Keratinocyte (primary cell): ENCODE results near the gene MRPS15. TPM values are rescaled to one million over a fixed set of nuclear protein-coding genes. Genes with fewer than 3 reads are reported as not detected.

Experiments used
- DNase-seq: peaks from one replicate; pipeline ENCODE4 v3.0.0-alpha.2; 2011; ENCODE audit warnings: low read depth, missing footprints, low spot score
- FAIRE-seq: peaks from 2 replicates; lab custom pipeline; 2011; peaks lifted over from hg19 to GRCh38; lab: Jason Lieb, UNC
- H2AFZ ChIP-seq: 2 replicates; pipeline ENCODE4 v1.6.0; 2012; ENCODE audit warnings: low read length, control low read depth, inconsistent platforms; ENCODE audit not compliant: control insufficient read depth
- H3K27ac ChIP-seq: 2 replicates; pipeline ENCODE4 v1.5.1; 2011; ENCODE audit warnings: low read length; ENCODE audit not compliant: control insufficient read depth, insufficient read depth
- H3K27me3 ChIP-seq: 3 replicates; pipeline ENCODE4 v1.6.0; 2011; ENCODE audit warnings: low read length; ENCODE audit not compliant: control insufficient read depth, insufficient read depth; ENCODE audit errors: extremely low read depth
- H3K36me3 ChIP-seq, 2 experiments: 2 replicates in 1 of 2; 3 replicates in 1 of 2; pipeline ENCODE4 v1.5.1; 2011; ENCODE audit warnings: low read length in 2 of 2, mild to moderate bottlenecking in 1 of 2; ENCODE audit not compliant: control insufficient read depth in 2 of 2, insufficient read depth in 2 of 2; ENCODE audit errors: extremely low read depth in 1 of 2
- H3K4me1 ChIP-seq: 3 replicates; pipeline ENCODE4 v1.5.1; 2011; ENCODE audit warnings: low read length; ENCODE audit not compliant: control insufficient read depth, insufficient read depth; ENCODE audit errors: extremely low read depth
- H3K4me2 ChIP-seq: 3 replicates; pipeline ENCODE4 v1.6.0; 2011; ENCODE audit warnings: low read depth, low read length; ENCODE audit not compliant: control insufficient read depth, insufficient read depth; ENCODE audit errors: extremely low read depth
- H3K4me3 ChIP-seq, 3 experiments: fragments of 200-600 bp in 1 of 3; sonication (generic) in 1 of 3; 2 replicates in 2 of 3; 3 replicates in 1 of 3; pipeline ENCODE4 v1.5.1; 2011 to 2016; ENCODE audit warnings: low read length in 3 of 3, mild to moderate bottlenecking in 3 of 3, control low read depth in 2 of 3, inconsistent platforms in 1 of 3, low read depth in 1 of 3, mixed read lengths in 1 of 3, mixed run types in 1 of 3, moderate library complexity in 1 of 3; ENCODE audit not compliant: control insufficient read depth in 2 of 3, insufficient read depth in 2 of 3; ENCODE audit errors: extremely low read depth in 1 of 3
- H3K79me2 ChIP-seq: 2 replicates; pipeline ENCODE4 v1.6.0; 2012; ENCODE audit warnings: low read length; ENCODE audit not compliant: control insufficient read depth, insufficient read depth
- H3K9ac ChIP-seq: 3 replicates; pipeline ENCODE4 v1.6.0; 2011; ENCODE audit warnings: low read length; ENCODE audit not compliant: control insufficient read depth, insufficient read depth; ENCODE audit errors: extremely low read depth
- H3K9me1 ChIP-seq: 3 replicates; pipeline ENCODE4 v1.6.0; 2011; ENCODE audit warnings: low read length; ENCODE audit not compliant: control insufficient read depth, insufficient read depth; ENCODE audit errors: extremely low read depth
- H3K9me3 ChIP-seq: 2 replicates; pipeline ENCODE4 v1.5.1; 2012; ENCODE audit warnings: low read depth, low read length; ENCODE audit not compliant: control insufficient read depth
- H4K20me1 ChIP-seq: 3 replicates; pipeline ENCODE4 v1.6.0; 2011; ENCODE audit warnings: low read length; ENCODE audit not compliant: control insufficient read depth, insufficient read depth; ENCODE audit errors: extremely low read depth
- CTCF ChIP-seq, 3 experiments: IDR thresholded peaks in 1 of 3; conservative IDR thresholded peaks in 1 of 3; optimal IDR thresholded peaks in 1 of 3; 2 replicates in 2 of 3; 3 replicates in 1 of 3; pipeline versions ENCODE3 to v1.5.1; 2011; ENCODE audit warnings: low read length in 3 of 3, mild to moderate bottlenecking in 3 of 3, moderate library complexity in 2 of 3, control low read depth in 1 of 3, inconsistent platforms in 1 of 3; ENCODE audit not compliant: insufficient read depth in 2 of 3; ENCODE audit errors: extremely low read depth in 1 of 3
- EZH2 ChIP-seq: IDR thresholded peaks from one replicate; pipeline ENCODE4 v1.6.1; 2012; ENCODE audit warnings: inconsistent platforms, mild to moderate bottlenecking, low read length, moderate library complexity
- dilution Hi-C: fragments of 300-500 bp; cut with MboI; formaldehyde crosslinking; loops from one replicate; pipeline ENCODE4 v1.7.0; 2020; ENCODE audit warnings: low sequenced_read_pairs; ENCODE audit not compliant: extremely low pct_ligation_motif_present
- polyA plus RNA-seq, 5 experiments: library from polyadenylated mRNA; depleted of rRNA in 3 of 5; stranded (reverse) in 3 of 5; stranded (forward) in 1 of 5; unstranded in 1 of 5; fragments of >200 nt; gene quantifications; 1 replicate in 1 of 5; 2 replicates in 3 of 5; 3 replicates in 1 of 5; pipeline versions ENCODE4 v1.2.1 to v1.2.3, GENCODE V29; 2011 to 2012; ENCODE audit warnings: missing spikeins in 2 of 5, low read depth in 1 of 5, low replicate concordance in 1 of 5

MRPS15 gene
- polyA plus RNA-seq, 1 donor (not counting 4 experiments of a cell fraction or from before 2014, with no cell fraction given), result 130 TPM

- no peak overlapping the region for H3K4me2 ChIP-seq
- no peaks in the 10 kb centered on the region for H3K36me3 ChIP-seq
- dilution Hi-C loops, result no loop called here
- H3K9me3 ChIP-seq, result no peaks in the 10 kb centered on the region
- H3K79me2 ChIP-seq, result no peaks in the 10 kb centered on the region
- H4K20me1 ChIP-seq, result no peaks in the 10 kb centered on the region
- no peak overlapping the region for H3K4me3 ChIP-seq
- peaks cover 11% of the 10 kb centered on the region for H3K4me1 ChIP-seq
- TF ChIP-seq CTCF (optimal IDR thresholded peaks at IDR 0.05 in 1 of 3, IDR thresholded peaks at IDR 0.05 in 1 of 3, conservative IDR thresholded peaks at IDR 0.05 in 1 of 3; ENCODE audit: extremely low read depth in 1 of 3, insufficient read depth in 2 of 3, low read length in 3 of 3) (no peak), EZH2 (no peak)
- H3K27ac ChIP-seq, result no peak overlapping the region
- FAIRE-seq (no peak), DNase-seq (no peak)
- H3K27me3 ChIP-seq, result no peaks in the 10 kb centered on the region
- no peaks in the 10 kb centered on the region for H3K9me1 ChIP-seq
- no peak overlapping the region for H2AFZ ChIP-seq
- H3K9ac ChIP-seq, result no peak overlapping the region
Observed at GRCh38 chr1:36419569-36419968, 44.6 kb downstream of the MRPS15 start.

- no peaks in the 10 kb centered on the region for H3K9me1 ChIP-seq
- no peak overlapping the region for H3K9ac ChIP-seq
- FAIRE-seq, result no peak
- no peak overlapping the region for H2AFZ ChIP-seq
- H3K79me2 ChIP-seq, result no peaks in the 10 kb centered on the region
- peaks cover 11% of the 10 kb centered on the region for H3K4me1 ChIP-seq
- no peak overlapping the region for H3K4me3 ChIP-seq
- no peak for DNase-seq
- no peak overlapping the region for H3K27ac ChIP-seq
- H3K36me3 ChIP-seq, result no peaks in the 10 kb centered on the region
- no peaks in the 10 kb centered on the region for H4K20me1 ChIP-seq
- TF ChIP-seq EZH2 (no peak), CTCF (optimal IDR thresholded peaks at IDR 0.05 in 1 of 3, IDR thresholded peaks at IDR 0.05 in 1 of 3, conservative IDR thresholded peaks at IDR 0.05 in 1 of 3; ENCODE audit: extremely low read depth in 1 of 3, insufficient read depth in 2 of 3, low read length in 3 of 3) (no peak)
- H3K9me3 ChIP-seq, result no peaks in the 10 kb centered on the region
- H3K27me3 ChIP-seq, result no peaks in the 10 kb centered on the region
- H3K4me2 ChIP-seq, result no peak overlapping the region
- dilution Hi-C loops, result no loop called here
Observed at GRCh38 chr1:36419140-36419539, 45.0 kb downstream of the MRPS15 start.
